ENCODE results near the gene MKLN1.
"Not testable (repeated sequence)": the region's sequence is repeated elsewhere in the genome, so short reads cannot be mapped to it uniquely, and the experiment has no call there.

Gene MKLN1

GRCh38 chr7:131401194-131401593, 73.5 kb downstream of the MKLN1 start:
- DNase-seq (ENCODE audit: low spot score) = no peak

GRCh38 chr7:131403322-131403721, 75.6 kb downstream of the MKLN1 start:
- no peak for DNase-seq (ENCODE audit: low spot score)

GRCh38 chr7:131404226-131404911, 76.7 kb downstream of the MKLN1 start:
- no peak for DNase-seq (ENCODE audit: low spot score)

GRCh38 chr7:131409129-131409766, 81.6 kb downstream of the MKLN1 start:
- no peak for DNase-seq (ENCODE audit: low spot score)

- no peak for DNase-seq (ENCODE audit: low spot score)
Measured at GRCh38 chr7:131412031-131412430, 84.4 kb downstream of the MKLN1 start.

GRCh38 chr7:131413711-131414110, 86.0 kb downstream of the MKLN1 start:
- DNase-seq (ENCODE audit: low spot score) = no peak

GRCh38 chr7:131424219-131424822, 96.6 kb downstream of the MKLN1 start:
- peak; percentile 88 for DNase-seq (ENCODE audit: low spot score)

- DNase-seq (ENCODE audit: low spot score) = peak; percentile 94
Measured at GRCh38 chr7:131425992-131426391, 98.3 kb downstream of the MKLN1 start.

- not testable (repeated sequence) for DNase-seq (ENCODE audit: low spot score)
Measured at GRCh38 chr7:131430826-131431225, 103.2 kb downstream of the MKLN1 start.

- peak; percentile 96 for DNase-seq (ENCODE audit: low spot score)
Measured at GRCh38 chr7:131431289-131431688, 103.6 kb downstream of the MKLN1 start.

GRCh38 chr7:131431756-131432155, 104.1 kb downstream of the MKLN1 start:
- peak; percentile 53 for DNase-seq (ENCODE audit: low spot score)

- no peak for DNase-seq (ENCODE audit: low spot score)
Measured at GRCh38 chr7:131436384-131436783, 108.7 kb downstream of the MKLN1 start.

- peak; percentile 25 for DNase-seq (ENCODE audit: low spot score)
Measured at GRCh38 chr7:131438969-131439368, 111.3 kb downstream of the MKLN1 start.

- no peak for DNase-seq (ENCODE audit: low spot score)
Measured at GRCh38 chr7:131443496-131443895, 115.8 kb downstream of the MKLN1 start.

GRCh38 chr7:131444683-131445082, 117.0 kb downstream of the MKLN1 start:
- DNase-seq (ENCODE audit: low spot score) = no peak

GRCh38 chr7:131449373-131449902, 121.8 kb downstream of the MKLN1 start:
- no peak for DNase-seq (ENCODE audit: low spot score)

GRCh38 chr7:131454498-131454897, 126.8 kb downstream of the MKLN1 start:
- DNase-seq (ENCODE audit: low spot score) = no peak

- DNase-seq (ENCODE audit: low spot score) = no peak
Measured at GRCh38 chr7:131455001-131455400, 127.3 kb downstream of the MKLN1 start.

GRCh38 chr7:131455546-131455945, 127.9 kb downstream of the MKLN1 start:
- DNase-seq (ENCODE audit: low spot score) = no peak

- no peak for DNase-seq (ENCODE audit: low spot score)
Measured at GRCh38 chr7:131456338-131456737, 128.7 kb downstream of the MKLN1 start.

- no peak for DNase-seq (ENCODE audit: low spot score)
Measured at GRCh38 chr7:131459256-131459655, 131.6 kb downstream of the MKLN1 start.

GRCh38 chr7:131462059-131462458, 134.4 kb downstream of the MKLN1 start:
- DNase-seq (ENCODE audit: low spot score) = no peak

- DNase-seq (ENCODE audit: low spot score) = not testable (repeated sequence)
Measured at GRCh38 chr7:131462715-131463114, 135.0 kb downstream of the MKLN1 start.
